ACC112 (cell line): ENCODE results near the gene PALLD.
A peak's percentile ranks its signal among the peaks of the same experiment; 100 is the strongest.
"Not testable (repeated sequence)": the region's sequence is repeated elsewhere in the genome, so short reads cannot be mapped to it uniquely, and the experiment has no call there.

Experiments
- H2AFZ ChIP-seq: fragments of 200-600 bp; sonication (generic); one replicate; pipeline ENCODE4 v1.6.0; 2017; ENCODE audit warnings: antibody characterized with exemption, low read length; ENCODE audit not compliant: unreplicated experiment
- H3K27ac ChIP-seq: fragments of 200-600 bp; sonication (generic); 2 replicates; pipeline ENCODE4 v1.5.1; 2014; ENCODE audit warnings: low read depth, mild to moderate bottlenecking, antibody characterized with exemption, low read length, moderate library complexity
- H3K27me3 ChIP-seq: fragments of 200-600 bp; sonication (generic); 2 replicates; pipeline ENCODE4 v1.6.1; 2014; ENCODE audit warnings: mild to moderate bottlenecking, antibody characterized with exemption, low read length, moderate library complexity, mixed read lengths; ENCODE audit not compliant: insufficient read depth
- H3K36me3 ChIP-seq: fragments of 200-600 bp; sonication (generic); 2 replicates; pipeline ENCODE4 v1.6.1; 2016; ENCODE audit warnings: mild to moderate bottlenecking, antibody characterized with exemption, low read length, moderate library complexity, mixed read lengths; ENCODE audit not compliant: insufficient read depth
- H3K4me1 ChIP-seq: fragments of 200-600 bp; sonication (generic); one replicate; pipeline ENCODE4 v1.6.1; 2016; ENCODE audit warnings: low read length, mixed read lengths; ENCODE audit not compliant: insufficient read depth, unreplicated experiment, control insufficient read depth
- H3K4me3 ChIP-seq: fragments of 200-600 bp; sonication (generic); 2 replicates; pipeline ENCODE4 v1.5.1; 2014; ENCODE audit warnings: mild to moderate bottlenecking, low read depth, low read length
- H3K79me2 ChIP-seq: fragments of 200-600 bp; sonication (generic); one replicate; pipeline ENCODE4 v1.6.0; 2016; ENCODE audit warnings: low read length; ENCODE audit not compliant: control insufficient read depth, unreplicated experiment, insufficient read depth

The PALLD gene

DNA sequence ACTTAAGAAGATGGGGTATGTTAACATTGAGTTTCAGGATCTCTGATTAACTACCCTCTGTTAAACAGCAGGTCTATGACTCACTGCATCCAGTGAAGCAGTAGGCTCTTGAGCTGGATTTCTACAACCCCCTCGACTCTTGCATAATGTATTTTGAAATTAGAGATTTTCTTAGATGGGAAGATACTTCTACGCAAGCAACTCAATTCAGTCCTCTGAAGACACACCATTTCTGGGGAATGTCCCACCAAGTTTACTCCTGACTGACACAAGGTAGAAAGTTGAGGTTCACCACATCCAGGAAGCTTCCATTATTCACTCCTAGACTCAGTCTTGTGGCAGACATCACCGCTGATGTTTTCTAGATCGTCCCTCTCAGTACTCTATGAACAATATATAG, 12.9 kb downstream of the PALLD start:
- H3K79me2 ChIP-seq, result no peaks in the 10 kb centered on the region
- H3K27me3 ChIP-seq, result no peaks in the 10 kb centered on the region
- H2AFZ ChIP-seq, result peak overlapping the region; percentile 24
- H3K27ac ChIP-seq, result no peak overlapping the region
- no peaks in the 10 kb centered on the region for H3K36me3 ChIP-seq
- peaks cover 6% of the 10 kb centered on the region for H3K4me1 ChIP-seq
- no peak overlapping the region for H3K4me3 ChIP-seq

DNA sequence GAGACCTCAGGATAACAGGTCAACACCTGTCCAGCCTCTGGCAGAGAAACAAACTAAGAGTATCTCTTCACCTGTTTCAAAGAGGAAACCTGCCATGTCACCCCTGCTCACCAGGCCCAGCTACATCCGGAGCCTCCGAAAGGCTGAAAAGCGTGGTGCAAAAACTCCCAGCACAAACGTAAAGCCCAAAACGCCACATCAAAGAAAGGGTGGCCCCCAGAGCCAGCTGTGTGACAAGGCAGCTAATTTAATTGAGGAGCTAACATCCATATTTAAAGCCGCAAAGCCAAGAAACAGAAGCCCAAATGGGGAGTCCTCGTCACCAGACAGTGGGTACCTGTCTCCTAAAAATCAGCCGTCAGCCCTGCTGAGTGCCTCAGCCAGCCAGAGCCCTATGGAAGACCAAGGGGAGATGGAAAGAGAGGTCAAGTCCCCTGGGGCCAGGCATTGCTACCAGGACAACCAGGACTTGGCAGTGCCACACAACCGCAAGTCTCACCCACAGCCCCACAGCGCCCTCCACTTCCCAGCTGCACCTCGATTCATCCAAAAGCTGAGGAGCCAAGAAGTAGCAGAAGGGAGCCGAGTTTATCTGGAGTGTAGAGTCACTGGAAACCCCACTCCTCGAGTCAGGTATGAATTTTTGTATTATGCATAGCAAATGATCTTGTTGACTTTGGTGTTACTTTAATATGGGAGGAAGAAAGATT, 15.1 kb downstream of the PALLD start:
- H3K27me3 ChIP-seq, result no peaks in the 10 kb centered on the region
- H3K36me3 ChIP-seq, result no peaks in the 10 kb centered on the region
- H2AFZ ChIP-seq, result no peak overlapping the region
- no peak overlapping the region for H3K27ac ChIP-seq
- no peak overlapping the region for H3K4me3 ChIP-seq
- no peaks in the 10 kb centered on the region for H3K79me2 ChIP-seq
- peaks cover 11% of the 10 kb centered on the region for H3K4me1 ChIP-seq

GRCh38 chr4:168513826-168514225, 17.0 kb downstream of the PALLD start:
- not testable (repeated sequence) for H3K27ac ChIP-seq, H3K27me3 ChIP-seq, H3K36me3 ChIP-seq, H3K4me3 ChIP-seq, H3K79me2 ChIP-seq
- H3K4me1 ChIP-seq, result peaks cover 11% of the 10 kb centered on the region
- peak overlapping the region; percentile 76 for H2AFZ ChIP-seq

DNA sequence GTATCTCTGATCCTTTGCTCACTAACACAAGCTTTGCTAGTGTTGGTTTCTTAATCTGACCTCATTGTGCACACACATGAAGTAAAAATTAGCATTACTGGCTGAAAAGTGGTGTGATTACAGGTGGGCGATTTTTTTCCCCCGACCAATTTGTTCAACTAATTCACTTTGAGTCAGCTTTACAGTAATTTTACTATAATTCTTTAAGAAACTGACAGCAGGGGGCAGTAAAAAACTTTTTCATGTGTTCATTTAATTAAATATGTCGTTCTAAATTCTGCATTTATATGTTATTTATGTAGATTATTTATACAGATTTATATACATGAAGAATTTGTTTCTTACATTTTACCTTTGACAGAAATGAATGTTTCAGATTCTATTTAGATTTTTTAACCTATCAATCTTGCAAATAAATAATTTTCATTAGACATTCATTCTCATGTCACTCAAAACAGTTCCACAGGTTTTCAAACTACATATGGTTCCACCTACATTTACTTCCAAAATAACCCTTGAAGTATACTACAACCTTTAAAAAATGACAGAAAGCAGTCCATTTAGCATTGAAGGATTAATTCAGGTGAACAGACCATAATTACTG, 17.5 kb downstream of the PALLD start:
- no peaks in the 10 kb centered on the region for H3K79me2 ChIP-seq
- H3K27ac ChIP-seq, result no peak overlapping the region
- H3K4me3 ChIP-seq, result no peak overlapping the region
- peak overlapping the region; percentile 76 for H2AFZ ChIP-seq
- H3K4me1 ChIP-seq, result peaks cover 11% of the 10 kb centered on the region
- H3K36me3 ChIP-seq, result no peaks in the 10 kb centered on the region
- no peaks in the 10 kb centered on the region for H3K27me3 ChIP-seq

GRCh38 chr4:168515222-168516011, 18.6 kb downstream of the PALLD start:
- Histone ChIP-seq H3K27me3 (no peaks in the 10 kb centered on the region), H3K27ac (no peak overlapping the region), H2AFZ (no peak overlapping the region), H3K4me3 (no peak overlapping the region), H3K79me2 (no peaks in the 10 kb centered on the region), H3K36me3 (no peaks in the 10 kb centered on the region), H3K4me1 (peaks cover 7% of the 10 kb centered on the region)

DNA sequence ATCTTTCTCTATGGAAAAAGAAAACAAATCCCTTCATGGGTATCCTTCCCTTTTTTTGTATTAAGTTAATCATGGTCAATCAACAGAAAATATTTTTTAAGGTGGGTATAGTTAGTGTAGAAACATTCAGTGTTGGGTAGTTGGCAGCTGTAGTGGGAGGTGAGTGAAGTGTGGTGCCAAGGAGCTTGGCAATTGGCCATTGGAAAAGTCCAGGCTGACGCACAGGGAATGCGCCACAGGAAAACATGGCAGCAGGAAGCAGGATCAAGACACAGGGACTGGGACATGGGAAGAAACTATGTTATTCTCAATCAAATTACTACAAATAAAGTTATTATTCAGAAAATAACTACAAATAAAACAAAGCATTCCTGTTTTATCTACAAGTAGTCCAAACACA, 20.0 kb downstream of the PALLD start:
- H3K27me3 ChIP-seq, result no peaks in the 10 kb centered on the region
- H3K36me3 ChIP-seq, result no peaks in the 10 kb centered on the region
- H2AFZ ChIP-seq, result no peak overlapping the region
- no peak overlapping the region for H3K4me3 ChIP-seq
- H3K79me2 ChIP-seq, result no peaks in the 10 kb centered on the region
- peaks cover 7% of the 10 kb centered on the region for H3K4me1 ChIP-seq
- H3K27ac ChIP-seq, result no peak overlapping the region

DNA sequence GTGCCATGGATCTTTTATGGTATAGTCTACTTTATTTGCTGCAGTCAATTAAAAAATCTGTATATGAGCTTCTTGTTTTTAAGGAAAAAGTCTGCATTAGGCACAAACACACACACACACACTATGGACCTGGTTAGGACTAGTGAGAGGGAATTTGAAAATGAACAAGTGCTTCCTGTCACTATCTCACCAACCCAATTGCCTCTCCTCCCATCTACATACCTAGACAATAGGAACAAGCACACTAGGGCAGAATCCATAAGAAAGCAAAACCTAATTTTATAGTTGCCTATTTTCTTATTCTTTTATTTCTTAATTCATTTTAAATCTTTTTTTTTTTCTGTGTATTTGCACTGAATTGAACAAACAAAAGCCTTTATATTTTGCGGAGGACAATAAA, 22.7 kb downstream of the PALLD start:
- H3K27ac ChIP-seq, result no peak overlapping the region
- no peaks in the 10 kb centered on the region for H3K36me3 ChIP-seq
- no peak overlapping the region for H2AFZ ChIP-seq

DNA sequence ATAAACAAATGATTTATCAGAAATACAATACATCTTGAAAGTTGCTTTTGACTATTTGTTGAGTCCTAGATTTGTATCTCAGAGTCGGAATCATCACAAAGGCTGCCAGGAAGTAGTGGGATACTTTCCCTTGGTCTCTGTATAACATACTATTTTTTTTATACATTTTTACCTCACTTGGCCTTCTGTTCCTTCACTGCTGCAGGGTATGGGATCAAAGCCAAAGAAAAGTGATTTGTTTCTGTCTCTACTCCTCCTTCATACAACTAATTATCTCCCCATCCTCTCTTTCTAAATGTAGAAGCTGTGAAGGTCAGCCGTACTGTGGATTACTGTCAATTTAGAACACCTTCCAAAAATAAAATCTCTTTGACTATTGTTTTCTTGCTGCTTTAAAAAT, 24.9 kb downstream of the PALLD start:
- no peak overlapping the region for H3K4me3 ChIP-seq

More for the DNA sequence above, 22.7 kb downstream of the PALLD start:
- Histone ChIP-seq H3K79me2 (no peaks in the 10 kb centered on the region), H3K4me1 (peaks cover 16% of the 10 kb centered on the region), H3K27me3 (no peaks in the 10 kb centered on the region), H3K4me3 (no peak overlapping the region)

DNA sequence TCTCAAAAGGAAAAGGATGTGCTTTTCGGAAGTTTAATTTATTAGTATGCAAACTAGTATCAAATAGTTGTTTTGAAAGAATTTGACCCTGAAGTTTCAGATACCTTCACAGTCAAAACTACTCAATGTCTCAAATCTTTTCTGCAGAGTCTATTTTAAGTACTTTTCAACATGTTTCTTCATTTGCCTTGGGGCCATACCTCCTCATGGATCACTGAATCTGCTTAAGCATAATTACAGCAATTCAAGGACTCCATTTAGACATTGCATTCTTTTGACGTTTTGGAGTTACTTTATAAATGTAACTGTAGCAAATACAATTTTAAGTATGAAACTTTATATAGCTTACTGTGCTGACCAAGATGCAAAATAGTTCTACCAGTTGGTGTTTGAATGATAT, 25.5 kb downstream of the PALLD start:
- H3K27me3 ChIP-seq, result no peaks in the 10 kb centered on the region
- no peak overlapping the region for H3K27ac ChIP-seq
- no peak overlapping the region for H3K4me3 ChIP-seq
- no peaks in the 10 kb centered on the region for H3K36me3 ChIP-seq
- peaks cover 11% of the 10 kb centered on the region for H3K4me1 ChIP-seq
- H3K79me2 ChIP-seq, result no peaks in the 10 kb centered on the region
- no peak overlapping the region for H2AFZ ChIP-seq

More for the DNA sequence above, 24.9 kb downstream of the PALLD start:
- no peak overlapping the region for H3K27ac ChIP-seq
- no peaks in the 10 kb centered on the region for H3K36me3 ChIP-seq
- H2AFZ ChIP-seq, result no peak overlapping the region
- H3K4me1 ChIP-seq, result peaks cover 11% of the 10 kb centered on the region
- H3K79me2 ChIP-seq, result no peaks in the 10 kb centered on the region
- H3K27me3 ChIP-seq, result no peaks in the 10 kb centered on the region

DNA sequence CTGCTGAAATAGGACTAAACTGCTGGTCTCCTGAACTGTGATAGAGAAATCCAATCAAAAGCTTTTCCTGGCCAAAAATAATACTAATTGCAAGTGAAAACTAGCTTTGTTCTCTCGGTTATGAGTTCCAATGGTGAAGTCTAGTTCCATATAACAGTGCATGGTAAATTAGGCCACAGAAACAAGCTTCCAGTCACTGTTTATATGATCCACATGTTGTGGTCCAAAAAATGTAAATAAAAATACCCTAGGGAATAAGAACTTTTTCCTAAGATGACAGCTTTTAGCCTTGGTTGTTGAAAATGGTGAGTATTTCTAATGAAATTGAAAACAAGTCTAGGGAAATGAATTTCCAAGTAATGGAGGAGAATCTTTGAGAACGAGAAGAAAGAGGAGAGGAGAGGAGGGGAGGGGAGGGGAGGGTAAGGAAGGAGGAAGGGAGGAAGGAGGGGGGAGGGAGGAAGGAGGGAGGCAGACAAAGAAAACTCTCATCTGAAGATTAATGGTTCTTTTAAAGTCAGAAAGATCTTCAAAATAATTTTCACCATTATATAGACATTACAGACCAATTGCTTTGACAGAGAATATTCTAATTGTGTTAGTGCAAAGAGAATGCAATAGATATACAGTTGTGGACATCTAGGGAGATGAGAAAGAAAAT, 26.1 kb downstream of the PALLD start:
- Histone ChIP-seq H3K36me3 (no peaks in the 10 kb centered on the region), H3K4me1 (peaks cover 17% of the 10 kb centered on the region), H3K27me3 (no peaks in the 10 kb centered on the region), H3K4me3 (no peak overlapping the region), H3K79me2 (no peaks in the 10 kb centered on the region), H2AFZ (no peak overlapping the region), H3K27ac (no peak overlapping the region)
